ENCODE data around the gene RNF43. TPM values are rescaled to one million over a fixed set of nuclear protein-coding genes. Genes with fewer than 3 reads are reported as not detected.

The RNF43 gene
- total RNA-seq, 6 experiments from 2014 or later = 1.7 to 11.5 (median 6.0) TPM

DNA sequence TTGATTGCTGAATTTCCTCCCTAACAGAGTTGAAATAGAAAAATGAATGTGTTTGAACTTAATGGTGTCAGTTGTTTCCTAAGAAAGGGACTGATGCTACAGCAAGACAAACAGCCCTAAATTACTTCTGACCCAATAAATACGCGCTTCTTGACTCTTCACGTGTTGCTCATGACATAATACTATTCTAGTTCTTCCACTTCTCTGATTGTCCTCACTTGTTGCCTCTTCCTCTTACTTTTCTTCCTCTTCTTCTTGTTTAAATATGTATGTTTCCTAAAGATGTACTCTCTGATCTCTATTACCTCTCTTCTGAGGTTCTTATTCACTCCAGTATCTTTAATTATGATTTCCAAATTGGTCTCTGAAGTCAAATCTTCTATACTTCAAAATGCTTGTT lies 32.4 kb downstream of the RNF43 start:
- Histone ChIP-seq H3K27ac (peak overlapping the region in 2 of 3 donors; percentile 47 to 70), H3K9me3 (no peaks in the 10 kb centered on the region), H3K4me1 (peaks cover 0 to 85% (median 33%) of the 10 kb centered on the region in 4 donors), H3K27me3 (no peaks in the 10 kb centered on the region), H3K36me3 (no peaks in the 10 kb centered on the region), H3K4me3 (no peak overlapping the region)
- DNase-seq = no peak
- intact Hi-C loops (cut with DNase I) = no loop called here
- no peak for ATAC-seq
- TF ChIP-seq CTCF (IDR thresholded peaks at IDR 0.05) (no peak), POLR2A (IDR thresholded peaks at IDR 0.05) (no peak)
- 29% methylated on average over 3 of the region's 3 CpGs for WGBS (ENCODE audit: insufficient coverage, low coverage, low lambda C conversion rate, missing lambda C conversion rate)

DNA sequence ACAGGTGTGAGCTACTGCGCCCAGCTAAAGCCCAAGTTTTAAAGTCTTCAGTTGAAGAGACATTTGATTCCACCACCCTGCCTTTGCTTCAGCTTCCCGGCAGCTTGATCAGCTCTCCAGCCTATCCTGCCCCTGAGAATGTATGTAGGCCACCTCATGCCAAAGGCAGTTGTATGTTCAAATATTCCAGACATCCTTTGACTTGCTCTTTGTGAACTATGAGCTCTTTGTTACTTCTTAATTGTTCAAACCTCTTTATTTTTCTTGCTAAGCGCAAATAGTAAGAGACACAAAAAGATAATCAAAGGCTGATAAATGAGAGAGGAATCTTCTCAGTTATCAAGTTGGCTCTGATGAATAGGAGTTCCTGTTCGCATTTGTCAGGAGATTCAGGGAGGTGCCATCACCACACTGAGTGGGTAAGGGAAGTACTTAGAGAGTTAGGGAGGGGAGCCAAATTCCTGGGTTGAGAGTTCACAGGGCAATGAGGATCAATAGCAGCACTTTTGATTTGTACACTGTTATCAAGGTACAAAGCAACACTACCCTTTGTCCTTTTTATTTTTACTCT lies 33.4 kb downstream of the RNF43 start:
- 20% methylated on average over 4 of the region's 4 CpGs for WGBS (ENCODE audit: insufficient coverage, low coverage, low lambda C conversion rate, missing lambda C conversion rate)
- H3K4me3 ChIP-seq = peak overlapping the region in 1 of 3 donors; percentile 9
- peak overlapping the region; percentile 48 to 73 (median 70) for H3K27ac ChIP-seq
- TF ChIP-seq POLR2A (IDR thresholded peaks at IDR 0.05) (no peak), CTCF (IDR thresholded peaks at IDR 0.05) (no peak)
- peaks cover 0 to 83% (median 32%) of the 10 kb centered on the region in 4 donors for H3K4me1 ChIP-seq
- intact Hi-C loops (cut with DNase I) = no loop called here
- H3K27me3 ChIP-seq = no peaks in the 10 kb centered on the region
- H3K9me3 ChIP-seq = no peaks in the 10 kb centered on the region
- DNase-seq (peak in 2 of 3 donors; percentile 25 to 81), ATAC-seq (peak; percentile 66 to 80 (median 76))
- H3K36me3 ChIP-seq = no peaks in the 10 kb centered on the region

GRCh38 chr17:58382872-58383242 lies 34.5 kb downstream of the RNF43 start:
- intact Hi-C loops (cut with DNase I) = no loop called here
- no peak overlapping the region for H3K4me3 ChIP-seq
- H3K9me3 ChIP-seq = no peaks in the 10 kb centered on the region
- peaks cover 0 to 73% (median 30%) of the 10 kb centered on the region in 4 donors for H3K4me1 ChIP-seq
- WGBS (ENCODE audit: insufficient coverage, low coverage, low lambda C conversion rate, missing lambda C conversion rate) = 21% methylated on average over 1 of the region's 1 CpG
- DNase-seq (peak in 2 of 3 donors; percentile 51 to 81), ATAC-seq (peak; percentile 35 to 55 (median 46))
- no peaks in the 10 kb centered on the region for H3K36me3 ChIP-seq
- no peaks in the 10 kb centered on the region for H3K27me3 ChIP-seq
- peak overlapping the region; percentile 48 to 73 (median 70) for H3K27ac ChIP-seq
- TF ChIP-seq POLR2A (IDR thresholded peaks at IDR 0.05) (no peak), CTCF (IDR thresholded peaks at IDR 0.05) (no peak)

GRCh38 chr17:58382108-58382871 lies 35.0 kb downstream of the RNF43 start:
- H3K36me3 ChIP-seq = no peaks in the 10 kb centered on the region
- H3K4me3 ChIP-seq = no peak overlapping the region
- ATAC-seq (peak; percentile 1 to 21 (median 14)), DNase-seq (no peak)
- H3K27ac ChIP-seq = peak overlapping the region; percentile 48 to 73 (median 70)
- no peak for TF ChIP-seq POLR2A (IDR thresholded peaks at IDR 0.05)
- TF ChIP-seq CTCF (IDR thresholded peaks at IDR 0.05) = no peak
- no peaks in the 10 kb centered on the region for H3K27me3 ChIP-seq
- H3K9me3 ChIP-seq = no peaks in the 10 kb centered on the region
- H3K4me1 ChIP-seq = peaks cover 0 to 69% (median 30%) of the 10 kb centered on the region in 4 donors
- intact Hi-C loops (cut with DNase I) = no loop called here
- 3% methylated on average over 4 of the region's 4 CpGs for WGBS (ENCODE audit: insufficient coverage, low coverage, low lambda C conversion rate, missing lambda C conversion rate)

All from right lobe of liver (tissue), 6 donors.